ENCODE data around the gene ZNF414.

DNA sequence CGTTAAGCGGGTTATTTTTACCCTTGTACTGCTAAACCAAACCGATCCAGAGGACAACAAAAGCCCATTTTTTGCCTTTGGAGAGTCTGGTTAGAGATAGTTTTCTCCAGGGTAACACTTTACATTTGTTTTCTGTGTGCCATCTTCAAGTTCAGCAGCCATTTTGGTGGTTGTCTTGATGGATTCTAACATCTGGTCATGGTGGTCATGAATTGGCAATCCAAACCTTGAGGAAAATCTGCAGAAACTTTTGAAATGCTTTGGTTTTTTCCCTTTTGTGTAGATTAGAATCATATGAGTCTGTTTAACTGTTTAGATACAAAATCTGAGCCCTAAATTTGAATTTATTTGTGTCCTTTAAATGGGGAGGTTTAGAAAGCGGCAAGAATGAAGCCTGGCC is 52.6 kb downstream of the ZNF414 start:
- TF ChIP-seq, protein P1, sequence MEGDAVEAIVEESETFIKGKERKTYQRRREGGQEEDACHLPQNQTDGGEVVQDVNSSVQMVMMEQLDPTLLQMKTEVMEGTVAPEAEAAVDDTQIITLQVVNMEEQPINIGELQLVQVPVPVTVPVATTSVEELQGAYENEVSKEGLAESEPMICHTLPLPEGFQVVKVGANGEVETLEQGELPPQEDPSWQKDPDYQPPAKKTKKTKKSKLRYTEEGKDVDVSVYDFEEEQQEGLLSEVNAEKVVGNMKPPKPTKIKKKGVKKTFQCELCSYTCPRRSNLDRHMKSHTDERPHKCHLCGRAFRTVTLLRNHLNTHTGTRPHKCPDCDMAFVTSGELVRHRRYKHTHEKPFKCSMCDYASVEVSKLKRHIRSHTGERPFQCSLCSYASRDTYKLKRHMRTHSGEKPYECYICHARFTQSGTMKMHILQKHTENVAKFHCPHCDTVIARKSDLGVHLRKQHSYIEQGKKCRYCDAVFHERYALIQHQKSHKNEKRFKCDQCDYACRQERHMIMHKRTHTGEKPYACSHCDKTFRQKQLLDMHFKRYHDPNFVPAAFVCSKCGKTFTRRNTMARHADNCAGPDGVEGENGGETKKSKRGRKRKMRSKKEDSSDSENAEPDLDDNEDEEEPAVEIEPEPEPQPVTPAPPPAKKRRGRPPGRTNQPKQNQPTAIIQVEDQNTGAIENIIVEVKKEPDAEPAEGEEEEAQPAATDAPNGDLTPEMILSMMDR (IDR thresholded peaks at IDR 0.05), result no peak
- no peak for TF ChIP-seq POLR2AphosphoS5 (IDR thresholded peaks at IDR 0.05)
- TF ChIP-seq EP300 (IDR thresholded peaks at IDR 0.05), result no peak
- TF ChIP-seq POLR2A (IDR thresholded peaks at IDR 0.05), result no peak
